ENCODE results near the gene CKAP2.
"Not testable (repeated sequence)": the region's sequence is repeated elsewhere in the genome, so short reads cannot be mapped to it uniquely, and the experiment has no call there.

CKAP2 gene

DNA sequence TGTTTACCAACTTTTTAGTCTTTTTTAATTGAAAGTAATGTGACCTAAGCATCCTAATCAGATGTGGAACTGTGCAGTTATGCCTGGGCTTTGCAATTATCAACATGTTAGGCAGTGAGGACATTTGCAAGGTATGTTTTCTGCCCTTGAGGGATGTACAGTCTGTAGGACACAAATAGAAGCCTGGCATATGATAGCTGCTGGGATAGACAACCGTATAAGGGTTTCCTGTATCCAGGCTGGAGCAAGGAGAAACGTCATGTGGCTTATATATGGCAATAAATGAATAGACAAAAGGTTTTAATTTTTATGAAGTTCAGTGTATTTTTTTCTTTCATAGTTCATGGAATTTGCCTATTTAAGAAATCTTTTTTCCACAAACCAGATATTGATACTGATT, 2.8 kb upstream of the CKAP2 start:
- DNase-seq = no peak

DNA sequence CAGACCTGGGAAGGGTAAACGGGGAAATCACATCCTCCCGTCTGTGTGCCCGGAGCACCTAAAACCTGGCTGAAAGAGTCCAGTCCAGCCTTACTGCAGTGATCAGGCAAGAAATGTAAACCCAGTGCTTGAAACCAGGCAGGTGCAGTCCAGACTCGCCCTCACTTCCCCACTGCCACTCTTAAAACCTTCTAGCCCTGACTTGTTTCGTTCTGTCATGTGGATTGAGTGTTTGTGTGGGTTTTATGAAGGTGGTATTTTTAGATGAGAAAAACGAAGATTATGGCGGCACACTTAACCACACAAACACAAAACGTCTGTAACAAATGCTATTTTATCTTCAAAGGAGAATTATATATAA, 839 bp upstream of the CKAP2 start:
- DNase-seq = no peak

DNA sequence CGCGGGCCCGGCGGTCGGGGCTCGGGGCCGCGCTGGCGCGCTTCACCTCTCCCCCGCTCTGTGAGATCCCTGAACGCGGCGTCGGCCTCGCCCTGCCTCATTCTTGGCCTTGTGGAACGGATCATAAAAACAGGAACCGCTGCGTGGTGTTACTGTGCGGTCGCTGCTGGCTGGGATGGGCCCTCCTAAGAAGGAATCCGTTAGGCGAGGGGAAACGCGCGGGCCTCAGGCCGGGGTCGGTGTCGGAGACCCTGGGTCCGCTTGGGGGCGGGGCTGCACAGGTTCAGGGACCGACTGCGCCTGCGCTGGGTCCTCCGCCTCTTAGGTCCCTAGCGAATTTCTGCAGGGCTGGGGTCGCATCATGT, 381 bp downstream of the CKAP2 start:
- no peak for DNase-seq

DNA sequence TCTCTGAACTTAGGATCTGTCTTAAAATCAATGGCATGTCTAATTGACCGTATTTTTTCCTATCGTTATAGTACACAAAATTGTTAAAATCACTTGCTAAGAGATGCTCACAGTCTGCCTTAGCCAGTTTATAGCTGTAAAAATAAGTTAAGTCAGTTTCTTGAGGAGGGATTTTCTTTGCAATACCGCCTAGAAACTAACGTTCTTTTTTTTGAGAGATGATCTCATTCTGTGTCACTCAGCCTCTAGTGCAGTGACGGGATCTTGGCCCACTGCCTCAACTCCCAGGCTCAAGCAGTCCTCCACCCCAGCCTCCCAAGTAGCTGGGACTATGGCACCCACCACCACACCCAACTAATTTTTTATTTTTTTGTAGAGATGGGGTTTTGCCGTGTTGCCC, 4.4 kb downstream of the CKAP2 start:
- no peak for DNase-seq

DNA sequence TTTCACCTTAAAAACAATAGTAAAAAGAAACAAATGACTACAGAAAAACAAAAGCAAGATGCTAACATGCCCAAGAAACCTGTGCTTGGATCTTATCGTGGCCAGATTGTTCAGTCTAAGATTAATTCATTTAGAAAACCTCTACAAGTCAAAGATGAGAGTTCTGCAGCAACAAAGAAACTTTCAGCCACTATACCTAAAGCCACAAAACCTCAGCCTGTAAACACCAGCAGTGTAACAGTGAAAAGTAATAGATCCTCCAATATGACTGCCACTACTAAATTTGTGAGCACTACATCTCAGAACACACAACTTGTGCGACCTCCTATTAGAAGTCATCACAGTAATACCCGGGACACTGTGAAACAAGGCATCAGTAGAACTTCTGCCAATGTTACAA, 6.0 kb downstream of the CKAP2 start:
- DNase-seq = no peak

DNA sequence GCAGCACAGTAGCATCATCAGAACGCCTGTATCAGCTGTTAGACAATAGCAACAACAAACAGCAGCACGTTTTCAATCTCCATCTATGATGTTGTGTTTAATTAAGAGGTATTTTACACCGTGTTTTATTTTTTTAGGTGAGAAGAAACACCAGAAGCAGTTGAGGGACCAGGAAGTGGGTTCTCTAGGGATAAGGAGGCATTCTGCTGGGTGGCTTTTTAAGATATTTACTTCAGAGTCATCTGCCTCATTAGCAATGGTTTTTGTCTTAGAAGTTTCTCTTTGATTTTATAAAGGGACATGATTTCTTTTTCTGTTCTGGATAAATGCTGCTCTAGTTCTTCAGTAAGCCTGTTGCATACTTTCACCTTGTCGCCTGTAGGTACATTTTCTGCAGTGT, 8.2 kb downstream of the CKAP2 start:
- no peak for DNase-seq

DNA sequence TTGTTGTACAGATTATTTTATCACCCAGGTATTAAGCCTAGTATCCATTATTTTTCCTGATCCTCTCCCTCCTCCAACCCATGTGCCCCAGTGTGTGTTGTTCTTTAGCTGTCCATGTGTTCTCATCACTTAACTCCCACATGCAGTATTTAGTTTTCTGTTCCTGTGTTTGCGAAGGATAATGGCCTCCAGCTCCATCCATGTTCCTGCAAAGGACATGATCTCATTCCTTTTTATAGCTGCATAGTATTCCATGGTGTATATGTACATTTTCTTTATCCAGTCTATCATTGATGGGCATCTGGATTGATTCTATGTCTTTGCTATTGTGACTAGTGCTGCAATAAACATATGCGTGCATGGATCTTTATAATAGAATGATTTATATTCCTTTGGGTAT, 13.2 kb downstream of the CKAP2 start:
- not testable (repeated sequence) for DNase-seq

DNA sequence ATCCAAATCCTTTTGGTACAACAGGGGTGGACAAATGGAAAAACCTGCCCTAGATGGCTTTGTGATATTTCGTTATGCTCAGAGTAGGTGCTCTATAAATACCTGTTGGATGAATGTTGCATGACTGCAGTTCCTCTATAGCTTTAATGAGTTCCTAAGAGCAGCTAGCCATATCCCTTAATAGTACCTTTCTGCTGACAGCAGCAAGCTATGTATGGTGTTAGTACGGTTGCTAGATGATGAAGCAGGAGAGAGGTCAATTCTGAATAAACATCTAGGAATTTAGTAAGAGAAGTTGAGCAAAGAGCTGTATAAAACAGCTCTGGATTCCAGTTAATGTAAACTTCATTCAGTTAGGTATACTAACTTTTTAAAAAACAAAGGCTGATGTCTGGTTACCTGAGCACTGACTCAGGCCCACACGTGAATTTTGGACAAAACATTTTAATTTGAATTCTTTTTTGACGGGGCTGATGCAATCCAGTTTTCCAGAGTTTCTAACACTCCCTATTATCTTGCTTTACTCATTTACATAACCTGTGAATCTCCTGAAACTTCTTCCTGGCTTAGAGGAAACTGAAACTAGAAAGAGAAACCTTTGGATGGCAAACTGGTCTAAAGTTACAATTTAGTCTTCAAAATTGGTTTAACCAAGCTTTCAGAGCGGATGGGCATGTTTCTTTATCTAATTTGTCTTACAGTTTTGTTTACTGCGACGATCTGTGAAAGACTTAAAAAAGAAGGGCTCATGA, 25.6 kb downstream of the CKAP2 start:
- DNase-seq = not testable (repeated sequence)

DNA sequence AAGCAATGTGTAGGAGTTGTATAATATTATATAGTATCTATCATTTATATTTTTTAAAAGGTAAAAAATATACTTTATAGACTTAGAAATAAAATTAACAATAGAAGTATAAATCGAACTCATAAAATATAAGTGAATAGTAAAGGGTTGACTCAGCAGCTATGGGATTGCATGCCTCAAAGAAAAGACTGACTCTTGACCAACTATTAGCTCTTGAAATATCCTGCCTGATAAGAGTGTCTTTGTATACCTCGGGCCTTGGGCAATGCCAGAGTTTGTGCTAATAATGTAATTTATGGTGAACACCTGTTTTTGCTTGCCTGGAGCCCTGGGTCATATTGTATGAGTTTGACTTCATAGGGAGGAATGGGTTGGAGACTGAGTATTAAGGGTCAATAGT, 31.8 kb downstream of the CKAP2 start:
- DNase-seq = not testable (repeated sequence)

DNA sequence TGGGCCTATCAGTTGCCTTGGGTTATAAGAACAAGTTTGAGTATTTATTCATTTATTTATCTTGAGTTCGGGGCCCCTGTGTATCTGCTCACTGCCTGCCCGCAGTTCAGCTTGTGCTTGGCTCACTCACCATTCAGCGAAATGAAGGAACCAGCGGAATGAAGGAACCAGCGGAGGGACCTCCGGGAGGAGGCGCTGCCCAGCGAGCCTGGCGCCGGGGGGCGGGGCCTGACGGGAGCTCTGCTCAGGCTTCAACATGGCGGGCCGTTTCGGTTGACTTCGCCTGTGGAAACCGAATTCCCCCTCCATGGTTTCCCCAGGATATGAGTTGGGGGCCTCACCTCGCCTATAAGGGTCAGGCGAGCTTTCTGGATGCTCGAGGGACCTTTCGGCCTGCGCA, 33.5 kb downstream of the CKAP2 start:
- not testable (repeated sequence) for DNase-seq

DNA sequence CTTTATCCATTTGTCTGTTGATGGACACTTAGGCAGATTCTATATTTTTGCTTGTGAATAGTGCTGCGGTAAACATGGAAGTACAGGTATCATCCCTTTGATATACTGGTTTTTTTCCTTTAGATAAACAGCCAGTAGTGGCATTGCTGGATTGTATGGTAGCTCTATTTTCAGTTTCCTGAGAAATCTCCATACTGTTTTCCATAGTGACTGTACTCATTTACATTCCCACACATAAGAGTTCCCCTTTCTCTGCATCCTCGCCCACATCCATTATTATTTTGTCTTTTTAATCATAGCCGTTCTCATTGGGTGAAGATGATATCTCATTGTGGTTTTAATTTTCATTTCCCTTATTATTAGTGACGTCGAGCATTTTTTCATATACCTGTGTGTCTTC, 35.7 kb downstream of the CKAP2 start:
- DNase-seq = not testable (repeated sequence)

DNA sequence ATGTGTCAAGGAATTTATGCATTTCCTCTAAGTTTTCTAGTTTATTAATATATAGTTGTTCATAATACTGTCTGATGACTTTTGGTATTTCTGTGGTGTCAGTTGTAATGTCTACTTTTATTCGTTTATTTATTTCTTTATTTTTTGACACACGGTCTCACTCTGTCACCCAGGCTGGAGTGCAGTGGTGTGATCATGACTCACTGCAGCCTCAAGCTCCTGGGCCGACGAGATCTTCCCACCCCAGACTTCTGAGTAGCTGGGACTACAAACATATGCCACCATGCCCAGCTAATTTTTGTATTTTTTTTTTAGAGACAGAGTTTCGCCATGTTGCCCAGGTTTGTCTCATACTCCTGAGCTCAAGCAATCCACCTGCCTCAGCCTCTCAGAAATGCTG, 39.0 kb downstream of the CKAP2 start:
- DNase-seq = not testable (repeated sequence)

DNA sequence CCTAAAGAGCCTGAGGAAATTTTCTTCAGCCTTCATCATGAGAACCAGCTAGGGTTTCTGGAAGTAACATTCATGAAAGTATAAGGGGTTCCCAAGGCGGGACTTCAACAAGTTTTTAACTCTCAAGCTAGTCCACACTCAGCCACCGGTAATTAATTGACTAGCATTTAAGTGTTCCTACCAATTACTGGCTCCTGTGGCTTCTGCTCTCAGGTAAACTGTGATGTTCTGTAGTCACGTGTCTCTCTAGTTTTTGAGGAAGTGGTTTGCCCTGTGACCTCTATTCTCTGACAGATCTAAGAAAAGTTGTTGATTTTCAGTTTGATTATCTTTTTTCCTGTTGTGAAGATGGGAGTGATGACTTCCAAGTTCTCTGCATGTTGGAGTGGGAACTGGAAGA, 42.7 kb downstream of the CKAP2 start:
- DNase-seq = not testable (repeated sequence)

DNA sequence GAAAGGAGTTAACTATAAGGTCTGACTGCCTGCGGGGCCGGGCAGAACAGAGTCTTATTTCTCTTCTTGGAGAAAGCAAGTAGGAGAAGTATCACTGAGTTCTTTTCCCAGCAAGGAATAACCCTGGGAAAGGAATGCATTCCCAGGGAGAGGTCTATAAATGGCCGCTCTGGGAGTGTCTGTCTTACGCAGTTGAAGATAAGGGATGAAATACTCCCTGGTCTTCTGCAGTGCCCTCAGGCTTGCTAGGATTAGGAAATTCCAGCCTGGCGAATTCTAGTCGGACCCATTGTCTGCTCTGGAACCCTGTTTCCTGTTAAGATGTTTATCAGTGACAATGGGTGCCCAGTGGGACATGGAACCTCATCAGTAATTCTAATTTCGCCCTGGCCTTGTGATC, 47.0 kb downstream of the CKAP2 start:
- not testable (repeated sequence) for DNase-seq

DNA sequence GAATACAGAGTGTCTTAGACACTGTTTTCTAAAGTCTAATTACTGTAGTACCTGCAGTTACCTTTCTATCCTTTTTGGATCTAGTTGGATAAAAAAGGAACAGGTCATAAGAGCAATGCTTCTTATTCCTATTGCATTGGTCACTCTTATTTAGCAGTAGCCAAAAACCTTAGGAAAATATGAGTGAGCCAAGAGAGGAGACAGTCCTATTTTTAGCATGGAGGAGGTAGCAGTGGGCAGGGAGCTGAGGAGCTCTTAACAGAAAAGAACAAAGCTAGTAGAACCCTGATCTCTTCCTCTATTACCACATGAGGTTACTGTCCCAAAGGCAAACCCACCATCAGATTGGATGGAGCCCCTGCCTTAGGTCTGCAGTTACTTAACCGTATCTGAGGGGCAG, 50.6 kb downstream of the CKAP2 start:
- DNase-seq = not testable (repeated sequence)

DNA sequence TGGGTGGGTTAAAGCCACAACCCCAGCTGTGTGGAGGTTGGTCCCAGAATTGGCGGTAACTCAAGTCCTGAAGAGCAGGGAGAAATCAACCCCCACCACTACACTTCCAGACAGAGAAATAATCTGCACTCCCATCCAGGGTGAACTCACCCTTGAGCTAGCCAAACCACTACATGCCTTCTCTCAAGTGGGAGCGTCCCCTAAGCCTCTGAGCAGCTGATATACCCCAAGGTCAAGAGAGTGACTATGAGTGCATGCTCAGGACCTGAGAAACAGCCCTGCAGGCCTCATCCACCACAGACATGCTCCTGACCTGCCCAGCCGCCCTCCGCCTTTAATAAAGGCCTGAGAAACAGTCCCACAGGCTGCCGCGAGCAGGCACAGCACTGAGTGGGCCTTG, 54.3 kb downstream of the CKAP2 start:
- DNase-seq = not testable (repeated sequence)

DNA sequence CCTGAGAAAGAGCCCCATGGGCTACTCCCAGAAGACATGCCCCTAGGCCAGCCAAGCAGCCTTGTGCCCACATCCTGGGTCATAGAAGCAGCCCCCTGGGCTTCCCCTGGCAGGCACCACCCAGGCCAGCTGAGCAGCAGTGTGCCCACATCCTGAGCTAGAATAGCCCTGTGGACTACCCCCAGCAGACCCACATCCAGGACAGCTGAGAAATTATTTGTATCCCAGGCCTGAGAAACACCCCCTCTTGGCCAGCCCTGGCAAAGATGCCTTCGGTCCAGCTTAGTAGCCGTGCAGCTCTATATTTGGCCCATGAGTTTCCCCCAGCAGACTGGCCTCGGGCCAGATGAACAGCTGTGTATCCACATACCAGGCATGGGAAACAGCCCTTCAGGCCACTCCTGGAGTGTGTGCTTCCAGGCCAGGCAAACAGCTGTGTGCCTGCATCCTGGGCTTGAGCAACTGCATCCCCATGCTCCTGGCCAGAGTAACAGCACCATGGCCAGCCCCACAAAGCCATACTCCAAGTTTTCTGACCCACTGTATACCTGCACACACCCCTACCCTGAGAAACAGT, 55.0 kb downstream of the CKAP2 start:
- not testable (repeated sequence) for DNase-seq

DNA sequence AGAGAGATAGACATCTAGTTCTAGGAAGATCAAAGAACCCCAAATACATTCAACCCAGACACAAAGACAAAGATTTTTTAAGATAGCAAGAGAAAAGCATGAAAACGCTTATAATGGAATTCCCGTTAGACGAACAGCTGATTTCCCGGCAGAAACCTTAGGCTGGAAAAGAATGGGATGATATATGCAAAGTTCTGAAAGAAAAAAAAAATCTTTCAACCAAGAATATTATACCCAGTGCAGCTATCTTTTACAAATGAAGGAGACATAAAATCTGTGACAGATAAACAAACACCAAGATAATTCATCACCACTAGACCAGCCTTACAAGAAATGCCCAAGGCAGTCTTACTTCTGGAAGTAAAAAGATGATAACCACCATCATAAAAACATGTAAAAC, 56.3 kb downstream of the CKAP2 start:
- not testable (repeated sequence) for DNase-seq

DNA sequence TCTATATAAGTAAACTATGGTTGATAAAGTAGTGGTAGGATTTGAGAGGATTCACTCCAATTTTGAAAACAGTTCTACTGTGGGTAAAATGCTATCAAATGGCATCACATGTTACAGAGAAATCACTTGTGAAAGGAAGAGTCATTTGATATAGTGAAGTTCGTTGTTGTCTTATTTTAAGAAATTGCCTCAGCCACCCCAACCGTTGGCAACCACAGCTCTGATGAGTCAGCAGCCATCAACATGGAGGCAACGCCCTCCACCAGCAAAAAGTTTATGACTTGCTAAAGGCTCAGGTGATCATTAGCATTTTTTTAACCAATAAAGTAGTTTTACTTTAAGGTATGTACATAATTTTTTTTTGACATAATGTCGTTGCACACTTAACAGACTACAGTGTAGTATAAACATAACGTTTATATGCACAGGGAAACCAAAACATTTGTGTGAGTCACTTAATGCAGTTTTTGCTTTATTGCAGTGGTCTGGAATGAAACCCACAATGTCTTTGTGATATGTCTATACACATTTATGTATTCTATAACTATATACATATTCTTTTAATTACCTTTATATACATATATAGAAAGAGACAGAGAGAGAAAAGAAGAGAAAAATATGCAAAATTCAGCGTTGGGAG, 58.8 kb downstream of the CKAP2 start:
- not testable (repeated sequence) for DNase-seq

DNA sequence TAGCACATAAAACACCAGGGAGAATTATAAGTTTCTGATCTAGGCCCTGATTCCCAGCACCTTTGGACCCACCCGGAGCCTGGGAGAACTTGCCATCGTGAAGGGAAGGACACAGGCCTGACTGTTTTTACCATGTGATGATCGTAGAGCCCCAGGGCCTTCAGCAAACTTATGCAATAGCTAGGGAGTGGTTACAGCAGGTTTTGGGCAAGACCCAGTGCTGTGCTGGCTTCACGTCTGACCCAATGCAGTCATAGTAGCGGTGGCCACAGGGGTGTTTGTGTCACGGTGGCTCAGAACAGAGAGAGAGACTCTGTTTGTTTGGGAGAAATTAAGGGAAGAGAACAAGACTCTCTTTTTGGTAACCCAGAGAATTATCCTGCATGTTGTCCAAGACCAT, 68.0 kb downstream of the CKAP2 start:
- DNase-seq = not testable (repeated sequence)

All from NCI-H2081 treated with DMSO at 0.1 percent for 48 hours (cell line).